Lower lobe of right lung (tissue), 2 donors: ENCODE measurements around the gene GXYLT2. TPM values are rescaled to one million over a fixed set of nuclear protein-coding genes. Genes with fewer than 3 reads are reported as not detected.

Source experiments
- ATAC-seq, 2 donors: fragments of 200-7000 bp; cut with Tn5 transposase; one replicate each; pipeline ENCODE4 v1.9.1; 2020 to 2022; ENCODE audit warnings: mild to moderate bottlenecking in 2 of 2, moderate library complexity in 2 of 2
- DNase-seq: peaks from one replicate; pipeline ENCODE4 v3.0.0-alpha.2; 2020
- H3K27ac ChIP-seq: fragments of 200-600 bp; one replicate; pipeline ENCODE4 v1.8.0; 2022
- H3K27me3 ChIP-seq: fragments of 200-600 bp; one replicate; pipeline ENCODE4 v1.8.0; 2022; ENCODE audit warnings: low read depth
- H3K36me3 ChIP-seq: fragments of 200-600 bp; one replicate; pipeline ENCODE4 v1.8.0; 2022; ENCODE audit warnings: mild to moderate bottlenecking
- H3K4me1 ChIP-seq: fragments of 200-600 bp; one replicate; pipeline ENCODE4 v1.8.0; 2022
- H3K4me3 ChIP-seq: fragments of 200-600 bp; one replicate; pipeline ENCODE4 v1.8.0; 2022; ENCODE audit warnings: mild to moderate bottlenecking
- H3K9me3 ChIP-seq: fragments of 200-600 bp; one replicate; pipeline ENCODE4 v1.8.0; 2022
- CTCF ChIP-seq: fragments of 200-600 bp; IDR thresholded peaks from one replicate; pipeline ENCODE4 v1.8.0; 2022; ENCODE audit warnings: antibody characterized with exemption, mild to moderate bottlenecking
- intact Hi-C: fragments of 100-400 bp; cut with DNase I; formaldehyde crosslinking; loops from one replicate; pipeline ENCODE4 v1.11.0; 2022
- total RNA-seq: library from RNA; stranded (reverse); fragmentation: NEBNext Ultra II Directional; extraction: Animal tissue kit (Norgen Biotek cat#: 25700); gene quantifications from one replicate; pipeline ENCODE4 v1.2.1, GENCODE V29; 2021
- donor health status: DM: no; HTN: yes; CAD: no; lungs with severe emphysema.

GXYLT2 gene
- total RNA-seq, 1 donor from 2014 or later = 6.7 TPM

- intact Hi-C loops = no loop called here
- Histone ChIP-seq H3K4me3 (no peak overlapping the region), H3K9me3 (no peaks in the 10 kb centered on the region), H3K4me1 (peaks cover 11% of the 10 kb centered on the region), H3K27ac (no peak overlapping the region), H3K36me3 (no peaks in the 10 kb centered on the region), H3K27me3 (no peaks in the 10 kb centered on the region)
- no peak for TF ChIP-seq CTCF
- DNase-seq (no peak), ATAC-seq (peak in 1 of 2 donors; percentile 43)
Measured at GRCh38 chr3:72957297-72957696, 69.5 kb downstream of the GXYLT2 start.

GRCh38 chr3:72959336-72959735 is 71.5 kb downstream of the GXYLT2 start:
- Histone ChIP-seq H3K9me3 (no peaks in the 10 kb centered on the region), H3K27me3 (no peaks in the 10 kb centered on the region), H3K4me1 (peaks cover 11% of the 10 kb centered on the region), H3K36me3 (no peaks in the 10 kb centered on the region), H3K27ac (no peak overlapping the region), H3K4me3 (no peak overlapping the region)
- intact Hi-C loops = no loop called here
- ATAC-seq (no peak), DNase-seq (no peak)
- TF ChIP-seq CTCF = no peak

GRCh38 chr3:72960812-72961518 is 73.1 kb downstream of the GXYLT2 start:
- Histone ChIP-seq H3K27ac (no peak overlapping the region), H3K4me1 (peaks cover 11% of the 10 kb centered on the region), H3K36me3 (no peaks in the 10 kb centered on the region), H3K9me3 (no peaks in the 10 kb centered on the region), H3K27me3 (no peaks in the 10 kb centered on the region), H3K4me3 (no peak overlapping the region)
- ATAC-seq = peak; percentile 55 to 61
- intact Hi-C loops = no loop called here
- TF ChIP-seq CTCF = no peak
- DNase-seq = no peak

GRCh38 chr3:72961752-72962151 is 73.9 kb downstream of the GXYLT2 start:
- no peak overlapping the region for H3K4me3 ChIP-seq
- no peaks in the 10 kb centered on the region for H3K9me3 ChIP-seq
- intact Hi-C loops = no loop called here
- no peaks in the 10 kb centered on the region for H3K36me3 ChIP-seq
- DNase-seq (no peak), ATAC-seq (no peak)
- no peak for TF ChIP-seq CTCF
- peaks cover 11% of the 10 kb centered on the region for H3K4me1 ChIP-seq
- H3K27ac ChIP-seq = no peak overlapping the region
- H3K27me3 ChIP-seq = no peaks in the 10 kb centered on the region

- TF ChIP-seq CTCF = no peak
Measured at GRCh38 chr3:72962317-72962716, 74.5 kb downstream of the GXYLT2 start.

More at GRCh38 chr3:72962317-72962716, 74.5 kb downstream of the GXYLT2 start:
- ATAC-seq (no peak), DNase-seq (no peak)
- Histone ChIP-seq H3K36me3 (no peaks in the 10 kb centered on the region), H3K4me3 (no peak overlapping the region), H3K9me3 (no peaks in the 10 kb centered on the region), H3K27me3 (no peaks in the 10 kb centered on the region), H3K27ac (no peak overlapping the region), H3K4me1 (peaks cover 11% of the 10 kb centered on the region)
- intact Hi-C loops = no loop called here
